Fibroblast of lung (primary cell): Measurements from ENCODE around the gene MPP3. TPM values are rescaled to one million over a fixed set of nuclear protein-coding genes. Genes with fewer than 3 reads are reported as not detected.
A peak's percentile ranks its signal among the peaks of the same experiment; 100 is the strongest.

Experiments
- DNase-seq, 2 donors: peaks; one replicate each; pipeline versions ENCODE4 v3.0.0 to v3.0.0-alpha.2; 2010; ENCODE audit warnings: low read depth in 2 of 2
- H2AFZ ChIP-seq: 2 replicates; pipeline ENCODE4 v1.5.1; 2012; ENCODE audit warnings: low read length, control low read depth, inconsistent platforms
- H3K27ac ChIP-seq: 2 replicates; pipeline ENCODE4 v1.5.1; 2011; ENCODE audit warnings: low read length, control low read depth; ENCODE audit not compliant: insufficient read depth
- H3K27me3 ChIP-seq: 2 replicates; pipeline ENCODE4 v1.5.1; 2011; ENCODE audit warnings: mild to moderate bottlenecking, low read length; ENCODE audit not compliant: control insufficient read depth, insufficient read depth
- H3K36me3 ChIP-seq: 2 replicates; pipeline ENCODE4 v1.5.1; 2011; ENCODE audit warnings: low read length; ENCODE audit not compliant: control insufficient read depth, insufficient read depth
- H3K4me1 ChIP-seq: 2 replicates; pipeline ENCODE4 v1.5.1; 2011; ENCODE audit warnings: low read length; ENCODE audit not compliant: control insufficient read depth, insufficient read depth; ENCODE audit errors: extremely low read depth
- H3K4me2 ChIP-seq: 2 replicates; pipeline ENCODE4 v1.5.1; 2011; ENCODE audit warnings: low read length, control low read depth; ENCODE audit not compliant: insufficient read depth; ENCODE audit errors: extremely low read depth
- H3K4me3 ChIP-seq, 4 experiments: fragments of 200-600 bp in 1 of 4; sonication (generic) in 1 of 4; replicated peaks in 1 of 4; 2 replicates each; pipeline ENCODE4 v1.5.1; 2011 to 2016; ENCODE audit warnings: low read length in 4 of 4, low read depth in 3 of 4, mild to moderate bottlenecking in 3 of 4, control low read depth in 2 of 4, inconsistent platforms in 1 of 4, mixed read lengths in 1 of 4; ENCODE audit not compliant: insufficient read depth in 1 of 4; ENCODE audit errors: control extremely low read depth in 1 of 4
- H3K79me2 ChIP-seq: 2 replicates; pipeline ENCODE4 v1.5.1; 2012; ENCODE audit warnings: mild to moderate bottlenecking, low read length, inconsistent platforms; ENCODE audit not compliant: control insufficient read depth, insufficient read depth
- H3K9ac ChIP-seq: 2 replicates; pipeline ENCODE4 v1.5.1; 2011; ENCODE audit warnings: mild to moderate bottlenecking, low read length, control low read depth; ENCODE audit not compliant: insufficient read depth
- H3K9me3 ChIP-seq: 2 replicates; pipeline ENCODE4 v1.5.1; 2012; ENCODE audit warnings: low read depth, low read length; ENCODE audit not compliant: control insufficient read depth, insufficient read depth
- H4K20me1 ChIP-seq: 2 replicates; pipeline ENCODE4 v1.5.1; 2011; ENCODE audit warnings: low read length; ENCODE audit not compliant: control insufficient read depth, insufficient read depth; ENCODE audit errors: extremely low read depth
- CTCF ChIP-seq, 2 donors: IDR thresholded peaks in 1 of 2; conservative IDR thresholded peaks in 1 of 2; 1 replicate in 1 of 2; 2 replicates in 1 of 2; pipeline ENCODE4 v1.5.1; 2011 to 2012; ENCODE audit warnings: low read length in 2 of 2, control low read depth in 1 of 2, inconsistent platforms in 1 of 2, low read depth in 1 of 2, mild to moderate bottlenecking in 1 of 2
- EZH2 ChIP-seq: IDR thresholded peaks from 2 replicates; pipeline ENCODE4 v1.5.1; 2012; ENCODE audit warnings: low read length, control low read depth, mild to moderate bottlenecking; ENCODE audit errors: missing control alignments
- polyA plus RNA-seq, 2 donors: library from polyadenylated mRNA; depleted of rRNA in 1 of 2; stranded (reverse) in 1 of 2; unstranded in 1 of 2; fragments of >200 nt; gene quantifications; 2 replicates each; pipeline ENCODE4 v1.2.1, GENCODE V29; 2011 to 2012; ENCODE audit warnings: missing spikeins in 1 of 2
- total RNA-seq: library from RNA; depleted of rRNA; stranded (reverse); fragments of >200 nt; gene quantifications from 2 replicates; pipeline ENCODE4 v1.2.1, GENCODE V29; 2014

The MPP3 gene
- total and polyA plus RNA-seq, 2 donors (not counting 1 experiment from before 2014, with no cell fraction given) = 4.6 to 6.9 TPM

GRCh38 chr17:43767053-43767712 is 65.8 kb downstream of the MPP3 start:
- TF ChIP-seq EZH2 (no peak), CTCF (conservative IDR thresholded peaks at IDR 0.05 in 1 of 2, IDR thresholded peaks at IDR 0.05 in 1 of 2; ENCODE audit: low read depth in 1 of 2, low read length in 2 of 2) (no peak)
- Histone ChIP-seq H3K36me3 (peaks cover 3% of the 10 kb centered on the region), H2AFZ (no peak overlapping the region), H3K4me1 (no peaks in the 10 kb centered on the region), H3K27ac (no peak overlapping the region), H3K79me2 (no peaks in the 10 kb centered on the region), H3K9me3 (no peaks in the 10 kb centered on the region), H3K9ac (no peak overlapping the region), H3K4me3 (no peak overlapping the region), H3K27me3 (no peaks in the 10 kb centered on the region), H4K20me1 (no peaks in the 10 kb centered on the region), H3K4me2 (no peak overlapping the region)
- DNase-seq = no peak

GRCh38 chr17:43766413-43767052 is 66.4 kb downstream of the MPP3 start:
- Histone ChIP-seq H3K79me2 (no peaks in the 10 kb centered on the region), H3K4me1 (no peaks in the 10 kb centered on the region), H3K4me3 (no peak overlapping the region), H3K27ac (no peak overlapping the region), H3K9ac (no peak overlapping the region), H3K36me3 (peaks cover 3% of the 10 kb centered on the region), H3K4me2 (no peak overlapping the region), H3K27me3 (no peaks in the 10 kb centered on the region), H3K9me3 (no peaks in the 10 kb centered on the region), H4K20me1 (no peaks in the 10 kb centered on the region), H2AFZ (no peak overlapping the region)
- DNase-seq = peak; percentile 28 to 47
- TF ChIP-seq EZH2 (no peak), CTCF (conservative IDR thresholded peaks at IDR 0.05 in 1 of 2, IDR thresholded peaks at IDR 0.05 in 1 of 2; ENCODE audit: low read depth in 1 of 2, low read length in 2 of 2) (peak; percentile 60 to 92)

- no peaks in the 10 kb centered on the region for H3K4me1 ChIP-seq
- H3K9ac ChIP-seq = no peak overlapping the region
- no peaks in the 10 kb centered on the region for H3K36me3 ChIP-seq
- H3K79me2 ChIP-seq = no peaks in the 10 kb centered on the region
- H3K4me3 ChIP-seq = no peak overlapping the region
- no peaks in the 10 kb centered on the region for H4K20me1 ChIP-seq
- peak; percentile 80 to 91 for DNase-seq
- no peak overlapping the region for H3K27ac ChIP-seq
- no peaks in the 10 kb centered on the region for H3K9me3 ChIP-seq
- H3K4me2 ChIP-seq = no peak overlapping the region
- no peak overlapping the region for H2AFZ ChIP-seq
- TF ChIP-seq EZH2 = no peak
- peak; percentile 99 to 100 for TF ChIP-seq CTCF (conservative IDR thresholded peaks at IDR 0.05 in 1 of 2, IDR thresholded peaks at IDR 0.05 in 1 of 2; ENCODE audit: low read depth in 1 of 2, low read length in 2 of 2)
- peaks cover 14% of the 10 kb centered on the region for H3K27me3 ChIP-seq
Observed at GRCh38 chr17:43760254-43760852, 72.6 kb downstream of the MPP3 start.
